Measurements from ENCODE around the gene TXNL4A.
A peak's percentile ranks its signal among the peaks of the same experiment; 100 is the strongest.

Gene TXNL4A

DNA sequence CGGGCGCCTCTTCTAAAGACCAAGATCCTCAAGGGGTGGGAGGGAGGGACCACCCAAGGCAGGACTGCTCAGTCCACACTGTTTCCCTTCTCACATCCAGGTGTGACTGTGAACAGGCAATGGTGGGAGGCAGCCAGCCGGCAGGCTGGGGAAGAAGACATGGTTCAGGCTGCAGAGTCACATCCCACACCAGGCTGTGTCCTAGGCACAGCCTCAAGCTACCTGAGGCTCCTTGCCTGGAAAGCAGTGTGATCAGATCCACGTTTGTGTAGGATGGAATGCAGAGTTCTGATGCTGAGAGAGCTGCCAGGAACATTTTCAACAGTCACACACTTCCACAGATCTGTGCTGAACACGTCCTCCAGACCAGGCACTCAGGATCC is 53.3 kb downstream of the TXNL4A start:
- DNase-seq (ENCODE audit: low spot score) = no peak

DNA sequence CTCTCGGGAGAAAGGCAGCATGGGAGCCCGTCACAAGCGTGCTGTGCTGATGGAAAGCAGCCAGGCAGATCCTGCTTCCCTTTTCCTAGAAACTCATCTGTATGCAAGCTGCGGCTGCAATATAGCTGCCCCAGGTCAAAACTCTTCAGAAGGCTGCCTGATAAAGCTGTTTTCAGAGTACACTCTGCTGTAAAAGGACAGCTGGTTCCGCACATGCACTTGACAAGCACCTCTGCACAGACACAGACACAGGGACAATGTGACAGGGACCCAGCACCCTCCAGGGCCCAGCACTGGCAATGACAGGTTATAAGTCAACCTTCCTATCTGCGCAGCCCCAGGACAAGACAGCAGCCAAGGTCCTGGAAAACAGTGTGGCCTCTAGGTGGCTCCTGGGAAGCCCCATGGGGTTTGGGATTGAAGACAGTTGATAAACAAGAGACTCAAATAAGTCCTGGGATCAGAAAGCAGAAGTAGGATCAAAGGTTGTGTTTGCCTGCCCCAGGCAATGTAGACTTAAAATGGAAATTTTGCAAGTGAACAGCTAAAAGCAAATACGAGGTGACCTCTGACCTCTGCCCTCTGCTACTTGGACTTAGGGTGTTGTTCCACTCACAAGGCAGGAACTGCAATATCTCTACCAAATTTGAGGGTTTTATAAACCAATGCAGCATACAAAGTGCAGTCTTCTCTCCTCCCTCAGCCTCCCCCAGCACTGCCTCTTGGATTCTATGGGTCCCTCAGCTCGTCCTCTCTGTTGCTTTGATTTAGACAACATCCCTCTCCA is 53.9 kb downstream of the TXNL4A start:
- no peak for DNase-seq (ENCODE audit: low spot score)

- DNase-seq (ENCODE audit: low spot score) = no peak
These were observed 54.6 kb downstream of the TXNL4A start for GRCh38 chr18:79933765-79934164.

GRCh38 chr18:79932907-79933306 is 55.5 kb downstream of the TXNL4A start:
- DNase-seq (ENCODE audit: low spot score) = no peak

DNA sequence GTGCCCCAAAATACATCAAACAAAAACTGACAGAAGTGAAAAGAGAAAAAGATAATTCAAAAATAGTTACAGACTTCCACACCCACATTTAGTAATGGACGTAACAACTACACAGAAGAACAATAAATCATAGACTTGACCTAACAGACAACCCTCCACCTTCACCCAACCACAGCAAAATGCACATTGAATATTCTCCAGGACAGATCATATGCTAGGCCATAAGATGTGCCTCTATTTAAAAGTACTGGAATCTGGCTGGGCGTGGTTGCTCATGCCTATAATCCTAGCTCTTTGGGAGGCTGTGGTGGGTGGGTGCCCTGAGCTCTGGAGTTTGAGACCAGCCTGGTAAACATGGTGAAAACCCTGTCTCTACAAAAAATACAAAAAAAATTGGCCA is 56.9 kb downstream of the TXNL4A start:
- no peak for DNase-seq (ENCODE audit: low spot score)

- peak; percentile 36 for DNase-seq (ENCODE audit: low spot score)
These were observed 58.2 kb downstream of the TXNL4A start for GRCh38 chr18:79930020-79930642.

GRCh38 chr18:79928563-79928960 is 59.8 kb downstream of the TXNL4A start:
- no peak for DNase-seq (ENCODE audit: low spot score)

- DNase-seq (ENCODE audit: low spot score) = no peak
These were observed 60.5 kb downstream of the TXNL4A start for GRCh38 chr18:79927607-79928562.

DNA sequence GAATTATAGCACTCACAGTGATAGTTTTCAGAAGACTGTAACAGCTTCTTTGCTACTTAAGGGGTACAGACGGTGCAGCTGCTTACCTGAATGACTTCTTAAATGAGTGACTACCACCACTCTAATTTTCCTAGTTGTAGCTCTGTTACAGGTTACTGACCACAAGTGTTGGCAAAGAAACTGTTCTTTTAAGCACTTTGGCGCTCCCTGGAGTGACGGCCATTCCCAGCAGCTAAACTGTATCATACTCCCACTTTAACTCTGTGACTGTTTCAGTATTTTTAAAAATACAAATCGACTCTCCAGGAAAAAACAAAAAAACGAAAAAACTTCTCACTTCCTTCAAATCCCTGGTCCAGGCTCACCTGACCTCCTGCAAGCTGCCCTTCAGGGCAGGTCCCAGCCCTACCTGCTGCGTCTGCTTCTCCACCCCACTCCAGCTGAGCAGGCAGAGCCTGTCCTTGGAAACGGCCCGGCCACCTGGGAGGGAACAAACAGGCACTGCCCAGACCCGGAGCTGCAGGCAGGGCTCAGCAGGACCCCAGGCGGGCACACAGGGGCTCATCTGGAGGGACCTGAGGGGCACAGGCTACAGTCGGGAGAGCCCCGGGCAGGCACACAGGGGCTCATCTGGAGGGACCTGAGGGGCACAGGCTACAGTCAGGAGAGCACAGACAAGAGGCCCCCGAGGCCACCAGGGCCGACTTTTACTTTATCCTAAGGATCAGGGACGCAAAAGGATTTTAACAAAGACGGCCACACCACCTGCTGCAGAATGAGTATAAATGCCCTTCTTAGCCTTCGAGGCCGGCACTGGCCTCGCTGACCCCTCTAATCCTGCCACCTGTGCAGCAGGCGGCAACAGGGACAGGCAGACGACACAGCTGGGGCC is 61.4 kb downstream of the TXNL4A start:
- DNase-seq (ENCODE audit: low spot score) = no peak

- DNase-seq (ENCODE audit: low spot score) = no peak
These were observed 62.1 kb downstream of the TXNL4A start for GRCh38 chr18:79926306-79926705.

- no peak for DNase-seq (ENCODE audit: low spot score)
These were observed 63.3 kb downstream of the TXNL4A start for GRCh38 chr18:79924814-79925731.

- DNase-seq (ENCODE audit: low spot score) = no peak
These were observed 64.3 kb downstream of the TXNL4A start for GRCh38 chr18:79923896-79924585.

DNA sequence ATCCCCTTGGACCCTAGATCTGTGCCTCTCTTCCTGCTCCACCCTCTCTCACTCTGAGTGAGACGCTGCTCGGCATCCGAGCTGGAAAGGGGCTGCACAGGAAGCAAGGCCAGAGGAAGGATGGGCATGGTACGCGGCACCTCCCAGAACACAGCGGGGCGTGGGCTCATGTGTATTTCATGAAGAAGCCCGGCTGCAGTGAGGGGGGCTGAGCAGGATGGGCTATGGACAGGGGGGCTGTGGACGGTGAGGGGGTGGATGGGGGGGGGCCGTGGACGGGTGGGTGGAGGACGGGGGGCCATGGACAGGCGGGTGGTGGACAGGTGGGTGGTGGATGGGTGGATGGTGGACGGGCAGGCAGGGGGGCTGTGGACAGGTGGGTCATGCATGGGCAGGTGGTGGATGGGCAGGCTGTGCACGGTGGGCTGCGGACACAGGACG is 65.4 kb downstream of the TXNL4A start:
- DNase-seq (ENCODE audit: low spot score) = no peak

DNA sequence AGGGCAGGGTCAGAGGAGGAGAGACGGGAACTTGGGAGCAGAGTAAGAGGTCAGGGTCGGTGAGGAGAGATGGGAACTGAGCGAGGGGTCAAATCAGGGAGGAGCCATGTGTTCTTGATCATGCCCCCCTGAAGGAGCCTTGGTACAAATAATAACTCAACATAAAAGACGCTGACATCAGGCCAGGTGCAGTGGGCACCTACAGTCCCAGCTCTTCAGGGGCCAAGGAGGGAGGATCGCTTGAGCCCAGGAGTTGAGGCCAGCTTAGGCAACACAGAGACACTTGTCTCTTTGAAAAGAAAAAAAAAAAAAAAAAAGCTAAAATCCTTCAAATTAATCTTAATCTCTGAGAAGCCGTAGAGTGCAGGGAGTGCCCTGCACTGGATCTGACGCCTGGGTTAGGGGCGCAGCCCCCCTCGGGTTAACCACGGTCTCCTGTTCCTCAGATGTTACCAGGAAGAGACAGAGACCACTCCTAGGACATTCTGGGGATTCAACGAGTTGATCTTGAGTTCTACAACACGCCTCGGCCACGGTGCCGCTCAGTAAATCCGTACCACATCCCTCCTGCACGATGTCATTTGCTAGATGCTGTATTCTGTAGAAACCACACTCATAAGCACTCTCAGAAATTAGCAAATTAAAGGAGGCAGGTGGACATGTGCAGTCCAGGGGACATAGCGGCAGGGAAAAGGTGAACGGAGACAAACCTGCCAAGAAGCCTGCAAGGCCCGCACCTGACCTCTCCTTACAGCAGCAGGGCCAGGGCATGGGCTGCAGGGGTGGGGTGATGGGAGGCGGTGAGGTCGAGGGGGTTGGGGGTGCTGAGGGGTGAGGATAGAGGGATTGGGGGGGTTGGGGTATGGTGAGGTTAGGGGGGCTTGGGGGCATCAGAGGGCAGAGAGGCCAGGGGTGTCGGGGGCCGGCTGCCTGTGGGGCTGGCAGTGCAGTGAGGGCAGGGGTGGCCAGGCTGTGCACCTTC is 66.1 kb downstream of the TXNL4A start:
- DNase-seq (ENCODE audit: low spot score) = no peak
